ENCODE data around the gene C19orf12.

Gene C19orf12

DNA sequence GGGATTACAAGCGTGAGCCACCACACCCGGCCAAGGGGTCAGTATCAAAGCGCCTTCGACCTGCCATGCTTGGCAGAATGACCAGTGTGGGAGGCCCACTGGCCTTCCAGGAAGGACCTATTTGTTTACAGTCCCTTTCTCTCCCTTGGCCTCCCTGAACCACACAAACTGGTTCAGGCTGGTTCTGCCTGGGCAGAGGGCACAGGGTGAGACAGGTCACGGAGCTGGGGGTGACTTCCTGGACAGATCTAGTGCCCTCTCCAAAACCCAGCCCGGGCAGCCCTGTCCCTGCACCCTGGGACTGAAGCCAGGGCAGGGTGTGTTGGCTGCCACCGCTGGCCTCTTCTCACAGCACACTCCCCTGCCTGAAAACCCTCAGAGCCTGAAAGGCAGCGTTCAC is 38.5 kb downstream of the C19orf12 start:
- H4K20me1 ChIP-seq (ENCODE audit: low read depth, low read length): no peaks in the 10 kb centered on the region
- H3K27ac ChIP-seq (ENCODE audit: low read depth, low read length): no peak overlapping the region
- TF ChIP-seq, protein P1, sequence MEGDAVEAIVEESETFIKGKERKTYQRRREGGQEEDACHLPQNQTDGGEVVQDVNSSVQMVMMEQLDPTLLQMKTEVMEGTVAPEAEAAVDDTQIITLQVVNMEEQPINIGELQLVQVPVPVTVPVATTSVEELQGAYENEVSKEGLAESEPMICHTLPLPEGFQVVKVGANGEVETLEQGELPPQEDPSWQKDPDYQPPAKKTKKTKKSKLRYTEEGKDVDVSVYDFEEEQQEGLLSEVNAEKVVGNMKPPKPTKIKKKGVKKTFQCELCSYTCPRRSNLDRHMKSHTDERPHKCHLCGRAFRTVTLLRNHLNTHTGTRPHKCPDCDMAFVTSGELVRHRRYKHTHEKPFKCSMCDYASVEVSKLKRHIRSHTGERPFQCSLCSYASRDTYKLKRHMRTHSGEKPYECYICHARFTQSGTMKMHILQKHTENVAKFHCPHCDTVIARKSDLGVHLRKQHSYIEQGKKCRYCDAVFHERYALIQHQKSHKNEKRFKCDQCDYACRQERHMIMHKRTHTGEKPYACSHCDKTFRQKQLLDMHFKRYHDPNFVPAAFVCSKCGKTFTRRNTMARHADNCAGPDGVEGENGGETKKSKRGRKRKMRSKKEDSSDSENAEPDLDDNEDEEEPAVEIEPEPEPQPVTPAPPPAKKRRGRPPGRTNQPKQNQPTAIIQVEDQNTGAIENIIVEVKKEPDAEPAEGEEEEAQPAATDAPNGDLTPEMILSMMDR (IDR thresholded peaks at IDR 0.05; ENCODE audit: insufficient read depth, low read length, poor library complexity, severe bottlenecking): no peak
- TF ChIP-seq EZH2phosphoT487 (conservative IDR thresholded peaks at IDR 0.05; ENCODE audit: low read length): no peak

DNA sequence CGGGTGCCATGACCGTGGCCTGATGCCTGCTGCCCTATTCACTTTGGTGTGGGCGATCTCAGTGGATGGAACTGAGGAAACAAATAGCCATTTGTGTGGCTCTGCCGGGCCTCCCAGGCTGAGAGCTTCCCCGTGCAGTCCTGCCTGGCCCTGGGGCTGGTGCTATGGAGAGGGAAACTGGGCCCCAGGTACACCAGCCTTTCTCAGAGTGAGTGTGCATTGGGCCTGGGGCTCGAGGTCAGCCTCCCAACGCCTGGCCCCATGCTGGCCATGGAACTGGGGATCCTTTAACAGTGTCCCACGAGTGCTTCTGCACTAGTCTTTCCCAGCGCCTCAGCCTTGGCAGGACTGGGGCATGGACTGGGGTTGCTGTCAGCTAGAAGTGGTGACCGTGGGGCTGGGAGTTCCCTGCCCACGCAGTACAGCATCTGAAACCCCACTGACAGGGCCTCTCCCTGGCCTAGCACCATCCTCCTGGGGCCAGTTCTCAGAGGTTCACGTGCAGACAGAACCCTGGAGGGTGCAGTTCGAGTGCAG is 39.3 kb downstream of the C19orf12 start:
- H3K27me3 ChIP-seq (ENCODE audit: low read length): no peaks in the 10 kb centered on the region
- TF ChIP-seq EZH2phosphoT487 (conservative IDR thresholded peaks at IDR 0.05; ENCODE audit: low read length): no peak
- TF ChIP-seq, protein P1 (IDR thresholded peaks at IDR 0.05; ENCODE audit: insufficient read depth, low read length, poor library complexity, severe bottlenecking): no peak
- no peaks in the 10 kb centered on the region for H3K36me3 ChIP-seq (ENCODE audit: low read length)
- H3K4me3 ChIP-seq (ENCODE audit: insufficient read depth, low read length, poor library complexity, severe bottlenecking): no peak overlapping the region
- H2AFZ ChIP-seq (ENCODE audit: low read depth, low read length, severe bottlenecking): no peak overlapping the region
- peaks cover 7% of the 10 kb centered on the region for H3F3A ChIP-seq (ENCODE audit: insufficient read depth)
- no peaks in the 10 kb centered on the region for H4K20me1 ChIP-seq (ENCODE audit: low read depth, low read length)
- H3K27ac ChIP-seq (ENCODE audit: low read depth, low read length): no peak overlapping the region
- H3K9me3 ChIP-seq (ENCODE audit: insufficient read depth, low read length): no peaks in the 10 kb centered on the region
- H3K4me2 ChIP-seq (ENCODE audit: low read depth, low read length, poor library complexity, severe bottlenecking): no peak overlapping the region
- no peaks in the 10 kb centered on the region for H3K79me2 ChIP-seq (ENCODE audit: insufficient read depth, low read length)
- H3K9me2 ChIP-seq (replicated peaks; ENCODE audit: insufficient read depth, low read length): no peaks in the 10 kb centered on the region
- H3K9ac ChIP-seq (ENCODE audit: low read length): no peak overlapping the region

More for the DNA sequence above, 38.5 kb downstream of the C19orf12 start:
- Histone ChIP-seq H3K4me3 (ENCODE audit: insufficient read depth, low read length, poor library complexity, severe bottlenecking) (no peak overlapping the region), H2AFZ (ENCODE audit: low read depth, low read length, severe bottlenecking) (no peak overlapping the region), H3K36me3 (ENCODE audit: low read length) (no peaks in the 10 kb centered on the region), H3K9me2 (replicated peaks; ENCODE audit: insufficient read depth, low read length) (no peaks in the 10 kb centered on the region), H3K9ac (ENCODE audit: low read length) (no peak overlapping the region), H3K4me2 (ENCODE audit: low read depth, low read length, poor library complexity, severe bottlenecking) (no peak overlapping the region), H3K79me2 (ENCODE audit: insufficient read depth, low read length) (no peaks in the 10 kb centered on the region), H3K9me3 (ENCODE audit: insufficient read depth, low read length) (no peaks in the 10 kb centered on the region), H3K27me3 (ENCODE audit: low read length) (no peaks in the 10 kb centered on the region), H3F3A (ENCODE audit: insufficient read depth) (peaks cover 7% of the 10 kb centered on the region)

DNA sequence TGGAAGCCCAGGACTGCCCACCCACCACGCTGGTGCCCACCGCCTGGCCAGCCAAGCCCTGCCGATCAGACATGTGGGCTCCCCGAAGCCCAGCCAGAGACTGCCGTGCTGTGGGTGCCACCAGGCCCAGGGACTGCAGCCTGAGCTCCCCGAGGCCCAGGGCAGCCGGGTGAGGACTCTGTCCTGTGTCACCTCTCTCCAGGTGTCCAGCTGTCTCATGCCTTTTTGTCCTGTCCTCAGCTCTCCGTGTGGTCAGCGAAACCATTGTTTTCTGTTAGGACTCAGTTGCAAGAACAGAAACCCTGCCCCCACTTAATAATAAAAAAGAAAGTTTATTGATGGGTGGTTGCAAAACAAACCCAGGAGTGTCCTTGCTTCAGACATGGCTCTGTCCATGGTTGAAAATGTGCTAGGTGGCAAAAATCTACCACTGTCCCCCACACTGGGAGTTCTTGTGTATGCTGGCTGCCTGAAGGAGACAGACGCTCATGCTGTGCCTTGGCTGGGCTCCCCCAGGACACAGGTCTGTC is 39.9 kb downstream of the C19orf12 start:
- no peak for TF ChIP-seq EZH2phosphoT487 (conservative IDR thresholded peaks at IDR 0.05; ENCODE audit: low read length)
- TF ChIP-seq, protein P1 (IDR thresholded peaks at IDR 0.05; ENCODE audit: insufficient read depth, low read length, poor library complexity, severe bottlenecking): no peak

More for the DNA sequence above, 39.9 kb downstream of the C19orf12 start:
- H3K27ac ChIP-seq (ENCODE audit: low read depth, low read length): no peak overlapping the region
- H4K20me1 ChIP-seq (ENCODE audit: low read depth, low read length): no peaks in the 10 kb centered on the region
- no peaks in the 10 kb centered on the region for H3K9me2 ChIP-seq (replicated peaks; ENCODE audit: insufficient read depth, low read length)
- H3K27me3 ChIP-seq (ENCODE audit: low read length): no peaks in the 10 kb centered on the region
- no peaks in the 10 kb centered on the region for H3K79me2 ChIP-seq (ENCODE audit: insufficient read depth, low read length)
- peaks cover 7% of the 10 kb centered on the region for H3F3A ChIP-seq (ENCODE audit: insufficient read depth)
- no peaks in the 10 kb centered on the region for H3K9me3 ChIP-seq (ENCODE audit: insufficient read depth, low read length)
- H2AFZ ChIP-seq (ENCODE audit: low read depth, low read length, severe bottlenecking): no peak overlapping the region
- H3K9ac ChIP-seq (ENCODE audit: low read length): no peak overlapping the region
- no peak overlapping the region for H3K4me2 ChIP-seq (ENCODE audit: low read depth, low read length, poor library complexity, severe bottlenecking)
- H3K36me3 ChIP-seq (ENCODE audit: low read length): no peaks in the 10 kb centered on the region
- no peak overlapping the region for H3K4me3 ChIP-seq (ENCODE audit: insufficient read depth, low read length, poor library complexity, severe bottlenecking)
